HepG2 (cell line): Measurements from ENCODE around the gene DYDC2.

ENCODE experiments used
- ELF1 ChIP-seq: sonication (generic); formaldehyde crosslinking; IDR thresholded peaks from 2 replicates; pipeline ENCODE4 v1.4.0; 2020; ENCODE audit warnings: missing genetic modification reagents
- LCORL ChIP-seq, 2 experiments: fragments of 450-650 bp in 1 of 2; sonication (generic) in 1 of 2; formaldehyde crosslinking in 1 of 2; IDR thresholded peaks; 2 replicates each; pipeline versions ENCODE4 v1.5.0 to v1.6.1; 2017 to 2020; ENCODE audit warnings: antibody characterized with exemption in 1 of 2, missing genetic modification reagents in 1 of 2
- POLR2A ChIP-seq, 2 experiments: IDR thresholded peaks; 2 replicates each; pipeline ENCODE4 v1.6.1; 2011; ENCODE audit warnings: low read depth in 2 of 2, low read length in 2 of 2, mild to moderate bottlenecking in 1 of 2, moderate library complexity in 1 of 2; ENCODE audit not compliant: insufficient read depth in 1 of 2
- SMAD9 ChIP-seq: sonication (generic); formaldehyde crosslinking; IDR thresholded peaks from 2 replicates; pipeline ENCODE4 v1.5.1; 2020; ENCODE audit warnings: mild to moderate bottlenecking, missing genetic modification reagents
- SUZ12 ChIP-seq: fragments of 150-350 bp; IDR thresholded peaks from 2 replicates; pipeline ENCODE4 v1.6.1; 2014; ENCODE audit warnings: low read depth, low read length
- ZBTB1 ChIP-seq: sonication (generic); formaldehyde crosslinking; IDR thresholded peaks from 2 replicates; pipeline ENCODE4 v1.4.0; 2020; ENCODE audit warnings: missing genetic modification reagents, borderline replicate concordance
- ZNF782 ChIP-seq: sonication (generic); formaldehyde crosslinking; IDR thresholded peaks from 2 replicates; pipeline ENCODE4 v1.4.0; 2020; ENCODE audit warnings: missing genetic modification reagents, mild to moderate bottlenecking, borderline replicate concordance

- TF ChIP-seq LCORL (IDR thresholded peaks at IDR 0.05), result no peak
- no peak for TF ChIP-seq LCORL (CRISPR knock-in tag; IDR thresholded peaks at IDR 0.05)
- TF ChIP-seq POLR2A (IDR thresholded peaks at IDR 0.05; ENCODE audit: insufficient read depth in 1 of 2, low read depth in 2 of 2, low read length in 2 of 2), result no peak
- no peak for TF ChIP-seq ELF1
- no peak for TF ChIP-seq ZBTB1
- TF ChIP-seq SUZ12, result no peak
- TF ChIP-seq SMAD9 (CRISPR knock-in tag), result no peak
- TF ChIP-seq ZNF782 (CRISPR knock-in tag), result no peak
Measured at GRCh38 chr10:80397014-80397413, 40.4 kb downstream of the DYDC2 start.
